ENCODE measurements around the gene ADAM12.

The ADAM12 gene

DNA sequence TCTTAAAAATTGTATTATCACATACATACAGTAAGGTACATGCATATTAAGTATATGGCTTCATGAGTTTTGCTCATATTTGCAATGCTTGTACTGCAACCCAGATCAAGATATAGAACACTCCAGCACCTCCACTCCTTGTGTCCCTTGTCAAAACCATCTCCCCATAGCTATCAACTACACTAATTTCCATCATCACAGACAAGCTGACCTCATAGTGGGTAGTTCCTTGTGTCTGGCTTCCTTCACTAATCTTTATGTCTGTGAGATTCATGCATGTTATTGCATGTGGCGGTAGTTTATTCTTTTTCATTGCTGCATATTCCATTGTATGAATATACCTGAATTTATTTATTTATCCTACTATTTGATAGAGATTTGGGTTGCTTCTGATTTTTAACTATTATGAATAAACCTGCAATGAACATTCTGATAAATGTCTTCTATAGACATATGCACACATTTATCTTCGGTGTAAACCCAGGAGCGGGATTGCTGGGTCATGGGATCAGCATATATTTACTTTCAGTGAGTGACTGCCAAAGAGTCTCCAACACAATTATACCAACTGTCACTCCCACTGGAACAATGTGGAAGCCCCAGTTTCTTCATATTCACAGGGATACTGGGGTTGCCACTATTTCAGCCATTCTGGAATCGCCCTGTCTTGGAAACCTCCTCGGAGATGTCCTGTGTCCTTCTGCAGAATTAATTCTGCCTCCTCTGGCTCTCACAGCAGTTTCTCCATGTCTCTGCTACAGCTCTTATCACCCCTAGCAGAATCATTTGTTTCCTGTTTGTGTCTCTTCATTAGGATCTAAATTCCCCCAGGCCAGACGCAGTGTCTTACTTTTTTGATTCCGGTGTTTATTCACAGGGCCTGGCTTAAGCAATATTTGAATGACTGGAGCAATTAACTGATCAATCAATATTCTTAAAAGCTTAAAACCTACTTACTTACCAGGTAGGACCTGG, 14.7 kb upstream of the ADAM12 start:
- H3K36me3 ChIP-seq (ENCODE audit: control insufficient read depth in 2 of 2, insufficient read depth in 2 of 2, low read length in 2 of 2) = no peaks in the 10 kb centered on the region
- H3K9me3 ChIP-seq (ENCODE audit: control insufficient read depth in 2 of 2, low read length in 2 of 2) = no peaks in the 10 kb centered on the region
- H3K27me3 ChIP-seq (ENCODE audit: control insufficient read depth in 1 of 2, insufficient read depth in 2 of 2, low read length in 2 of 2) = peaks cover 0 to 2% of the 10 kb centered on the region in 2 donors
- H3K27ac ChIP-seq (ENCODE audit: low read length) = no peak overlapping the region
- no peak overlapping the region for H3K4me3 ChIP-seq (ENCODE audit: low read length in 2 of 2)
- H3K9ac ChIP-seq (ENCODE audit: low read length in 2 of 2) = no peak overlapping the region
- H3K4me1 ChIP-seq (ENCODE audit: control insufficient read depth, insufficient read depth, low read length) = no peaks in the 10 kb centered on the region

GRCh38 chr10:126400641-126401040, 12.4 kb upstream of the ADAM12 start:
- Histone ChIP-seq H3K4me1 (ENCODE audit: control insufficient read depth, insufficient read depth, low read length) (no peaks in the 10 kb centered on the region), H3K27ac (ENCODE audit: low read length) (no peak overlapping the region), H3K4me3 (ENCODE audit: low read length in 2 of 2) (no peak overlapping the region), H3K27me3 (ENCODE audit: control insufficient read depth in 1 of 2, insufficient read depth in 2 of 2, low read length in 2 of 2) (peaks cover 2% of the 10 kb centered on the region in 2 donors), H3K36me3 (ENCODE audit: control insufficient read depth in 2 of 2, insufficient read depth in 2 of 2, low read length in 2 of 2) (no peaks in the 10 kb centered on the region), H3K9me3 (ENCODE audit: control insufficient read depth in 2 of 2, low read length in 2 of 2) (no peaks in the 10 kb centered on the region), H3K9ac (ENCODE audit: low read length in 2 of 2) (no peak overlapping the region)

DNA sequence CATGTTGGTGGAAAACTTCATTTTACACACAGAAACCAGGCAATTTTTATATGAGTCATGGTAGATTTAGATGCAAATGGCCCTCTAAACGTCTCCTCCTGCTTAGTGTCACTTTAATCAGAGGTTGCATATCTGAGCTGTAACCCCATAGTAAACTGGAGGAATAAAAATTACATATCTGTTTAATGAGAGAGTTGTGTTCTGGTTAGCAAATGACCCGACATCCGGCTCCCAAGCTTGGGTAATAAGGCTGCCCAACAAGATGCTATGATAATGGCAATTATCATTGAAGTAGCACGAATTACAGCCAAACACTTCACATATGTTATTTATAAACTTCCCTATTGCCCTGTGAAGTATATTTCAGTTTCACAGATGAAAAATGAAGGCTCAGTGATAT, 10.6 kb upstream of the ADAM12 start:
- H3K9ac ChIP-seq (ENCODE audit: low read length in 2 of 2) = no peak overlapping the region
- H3K9me3 ChIP-seq (ENCODE audit: control insufficient read depth in 2 of 2, low read length in 2 of 2) = peaks cover 0 to under 1% of the 10 kb centered on the region in 2 donors
- no peaks in the 10 kb centered on the region for H3K4me1 ChIP-seq (ENCODE audit: control insufficient read depth, insufficient read depth, low read length)
- no peak overlapping the region for H3K4me3 ChIP-seq (ENCODE audit: low read length in 2 of 2)
- peaks cover 2% of the 10 kb centered on the region in 2 donors for H3K27me3 ChIP-seq (ENCODE audit: control insufficient read depth in 1 of 2, insufficient read depth in 2 of 2, low read length in 2 of 2)
- no peak overlapping the region for H3K27ac ChIP-seq (ENCODE audit: low read length)
- no peaks in the 10 kb centered on the region for H3K36me3 ChIP-seq (ENCODE audit: control insufficient read depth in 2 of 2, insufficient read depth in 2 of 2, low read length in 2 of 2)

DNA sequence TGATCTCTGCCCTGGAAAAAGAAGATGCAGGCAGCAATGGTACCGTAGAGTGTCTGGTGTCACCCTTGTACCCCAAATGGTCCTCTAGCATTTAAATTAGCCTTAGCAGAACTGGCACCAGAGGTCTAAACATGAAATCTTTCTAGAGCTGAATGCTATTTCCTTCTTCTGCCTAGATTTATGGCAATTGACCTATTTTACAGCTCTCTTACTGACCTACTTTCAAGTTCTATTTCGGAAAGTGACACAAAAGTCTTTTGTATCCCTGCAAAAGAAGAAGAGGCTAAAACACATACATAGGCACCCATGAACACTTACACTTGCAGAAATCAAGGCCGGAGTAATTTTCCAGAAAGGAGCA, 10.1 kb upstream of the ADAM12 start:
- H3K4me1 ChIP-seq (ENCODE audit: control insufficient read depth, insufficient read depth, low read length) = no peaks in the 10 kb centered on the region
- no peak overlapping the region for H3K27ac ChIP-seq (ENCODE audit: low read length)
- peaks cover 2% of the 10 kb centered on the region in 2 donors for H3K27me3 ChIP-seq (ENCODE audit: control insufficient read depth in 1 of 2, insufficient read depth in 2 of 2, low read length in 2 of 2)
- peaks cover 0 to 3% of the 10 kb centered on the region in 2 donors for H3K9me3 ChIP-seq (ENCODE audit: control insufficient read depth in 2 of 2, low read length in 2 of 2)
- H3K4me3 ChIP-seq (ENCODE audit: low read length in 2 of 2) = no peak overlapping the region
- no peaks in the 10 kb centered on the region for H3K36me3 ChIP-seq (ENCODE audit: control insufficient read depth in 2 of 2, insufficient read depth in 2 of 2, low read length in 2 of 2)
- H3K9ac ChIP-seq (ENCODE audit: low read length in 2 of 2) = no peak overlapping the region

DNA sequence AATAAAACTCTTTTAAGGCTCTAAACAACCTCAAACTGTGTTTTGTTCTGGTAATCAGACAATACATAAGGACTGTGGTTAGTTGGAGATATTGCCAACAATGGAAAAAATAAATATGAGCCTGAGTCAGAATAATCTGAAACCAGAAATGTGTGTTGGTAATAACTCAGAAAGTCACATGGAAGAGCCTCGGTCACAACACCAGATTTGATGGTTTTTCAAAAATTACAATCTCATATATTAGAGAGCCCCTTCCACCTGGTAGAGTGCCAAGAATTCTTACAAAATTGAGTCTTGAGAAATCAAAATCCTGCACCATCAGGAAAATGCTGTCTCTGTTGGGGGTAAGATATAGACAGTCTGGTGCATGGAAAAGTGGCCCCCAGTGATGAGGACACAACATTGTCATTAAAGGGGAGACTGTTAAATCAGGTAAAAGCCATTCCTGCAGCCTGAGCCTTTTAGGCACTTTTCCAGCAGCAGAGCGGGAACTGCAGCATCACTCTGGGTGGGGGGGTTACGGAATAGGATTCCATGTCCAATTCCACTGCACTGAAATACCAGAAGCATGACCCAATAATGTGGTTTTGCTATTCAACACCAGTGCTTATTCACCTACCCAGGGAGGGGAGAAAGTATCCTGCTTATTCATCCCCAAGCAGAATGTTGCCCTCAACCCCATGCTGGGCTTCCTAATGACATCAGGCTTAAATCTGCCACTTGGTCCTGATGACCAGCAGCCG, 9.5 kb upstream of the ADAM12 start:
- Histone ChIP-seq H3K9me3 (ENCODE audit: control insufficient read depth in 2 of 2, low read length in 2 of 2) (peaks cover 0 to 3% of the 10 kb centered on the region in 2 donors), H3K4me3 (ENCODE audit: low read length in 2 of 2) (no peak overlapping the region), H3K27me3 (ENCODE audit: control insufficient read depth in 1 of 2, insufficient read depth in 2 of 2, low read length in 2 of 2) (peaks cover 2% of the 10 kb centered on the region in 2 donors), H3K27ac (ENCODE audit: low read length) (no peak overlapping the region), H3K9ac (ENCODE audit: low read length in 2 of 2) (no peak overlapping the region), H3K36me3 (ENCODE audit: control insufficient read depth in 2 of 2, insufficient read depth in 2 of 2, low read length in 2 of 2) (no peaks in the 10 kb centered on the region), H3K4me1 (ENCODE audit: control insufficient read depth, insufficient read depth, low read length) (no peaks in the 10 kb centered on the region)

DNA sequence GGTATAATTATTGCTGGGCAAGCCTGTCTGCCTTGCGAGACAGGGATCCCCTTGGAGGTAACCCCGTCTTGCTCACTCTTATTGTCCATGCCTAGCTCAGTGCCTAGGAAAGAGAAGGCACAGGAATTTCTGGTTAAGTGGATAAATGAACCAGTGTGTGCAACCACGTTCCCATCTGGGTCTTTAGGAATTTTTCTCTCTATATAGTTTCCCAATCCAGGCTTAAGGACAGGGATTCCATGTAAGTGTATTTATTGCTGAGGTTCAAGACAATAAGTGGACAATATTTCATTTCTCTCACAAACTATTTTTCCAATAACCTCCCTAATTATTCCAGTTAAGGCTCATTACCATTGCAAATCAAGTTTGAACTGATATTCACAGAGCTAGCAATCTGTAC, 8.9 kb upstream of the ADAM12 start:
- peaks cover 0 to 3% of the 10 kb centered on the region in 2 donors for H3K9me3 ChIP-seq (ENCODE audit: control insufficient read depth in 2 of 2, low read length in 2 of 2)
- no peak overlapping the region for H3K9ac ChIP-seq (ENCODE audit: low read length in 2 of 2)
- no peaks in the 10 kb centered on the region for H3K4me1 ChIP-seq (ENCODE audit: control insufficient read depth, insufficient read depth, low read length)
- H3K36me3 ChIP-seq (ENCODE audit: control insufficient read depth in 2 of 2, insufficient read depth in 2 of 2, low read length in 2 of 2) = no peaks in the 10 kb centered on the region
- no peak overlapping the region for H3K27ac ChIP-seq (ENCODE audit: low read length)
- H3K27me3 ChIP-seq (ENCODE audit: control insufficient read depth in 1 of 2, insufficient read depth in 2 of 2, low read length in 2 of 2) = peaks cover 2 to 3% of the 10 kb centered on the region in 2 donors
- no peak overlapping the region for H3K4me3 ChIP-seq (ENCODE audit: low read length in 2 of 2)

- Histone ChIP-seq H3K9me3 (ENCODE audit: control insufficient read depth in 2 of 2, low read length in 2 of 2) (peaks cover 0 to 3% of the 10 kb centered on the region in 2 donors), H3K4me1 (ENCODE audit: control insufficient read depth, insufficient read depth, low read length) (no peaks in the 10 kb centered on the region), H3K27me3 (ENCODE audit: control insufficient read depth in 1 of 2, insufficient read depth in 2 of 2, low read length in 2 of 2) (peaks cover 2 to 4% of the 10 kb centered on the region in 2 donors), H3K4me3 (ENCODE audit: low read length in 2 of 2) (no peak overlapping the region), H3K27ac (ENCODE audit: low read length) (no peak overlapping the region), H3K36me3 (ENCODE audit: control insufficient read depth in 2 of 2, insufficient read depth in 2 of 2, low read length in 2 of 2) (no peaks in the 10 kb centered on the region), H3K9ac (ENCODE audit: low read length in 2 of 2) (no peak overlapping the region)
These were observed 6.7 kb upstream of the ADAM12 start for GRCh38 chr10:126394948-126395347.

- H3K9me3 ChIP-seq (ENCODE audit: control insufficient read depth in 2 of 2, low read length in 2 of 2) = peaks cover 0 to 3% of the 10 kb centered on the region in 2 donors
- H3K36me3 ChIP-seq (ENCODE audit: control insufficient read depth in 2 of 2, insufficient read depth in 2 of 2, low read length in 2 of 2) = no peaks in the 10 kb centered on the region
- peaks cover 4% of the 10 kb centered on the region for H3K4me1 ChIP-seq (ENCODE audit: control insufficient read depth, insufficient read depth, low read length)
- peaks cover 6 to 9% of the 10 kb centered on the region in 2 donors for H3K27me3 ChIP-seq (ENCODE audit: control insufficient read depth in 1 of 2, insufficient read depth in 2 of 2, low read length in 2 of 2)
- no peak overlapping the region for H3K27ac ChIP-seq (ENCODE audit: low read length)
- H3K4me3 ChIP-seq (ENCODE audit: low read length in 2 of 2) = no peak overlapping the region
- no peak overlapping the region for H3K9ac ChIP-seq (ENCODE audit: low read length in 2 of 2)
These were observed 4.8 kb upstream of the ADAM12 start for GRCh38 chr10:126393076-126393475.

- no peak overlapping the region for H3K9ac ChIP-seq (ENCODE audit: low read length in 2 of 2)
- no peak overlapping the region for H3K27ac ChIP-seq (ENCODE audit: low read length)
- peaks cover 0 to 3% of the 10 kb centered on the region in 2 donors for H3K9me3 ChIP-seq (ENCODE audit: control insufficient read depth in 2 of 2, low read length in 2 of 2)
- H3K4me1 ChIP-seq (ENCODE audit: control insufficient read depth, insufficient read depth, low read length) = peaks cover 7% of the 10 kb centered on the region
- H3K27me3 ChIP-seq (ENCODE audit: control insufficient read depth in 1 of 2, insufficient read depth in 2 of 2, low read length in 2 of 2) = peaks cover 9 to 11% of the 10 kb centered on the region in 2 donors
- no peak overlapping the region for H3K4me3 ChIP-seq (ENCODE audit: low read length in 2 of 2)
- no peaks in the 10 kb centered on the region for H3K36me3 ChIP-seq (ENCODE audit: control insufficient read depth in 2 of 2, insufficient read depth in 2 of 2, low read length in 2 of 2)
These were observed 4.2 kb upstream of the ADAM12 start for GRCh38 chr10:126392469-126392868.

GRCh38 chr10:126392068-126392467, 3.8 kb upstream of the ADAM12 start:
- Histone ChIP-seq H3K9me3 (ENCODE audit: control insufficient read depth in 2 of 2, low read length in 2 of 2) (peaks cover 0 to 3% of the 10 kb centered on the region in 2 donors), H3K36me3 (ENCODE audit: control insufficient read depth in 2 of 2, insufficient read depth in 2 of 2, low read length in 2 of 2) (no peaks in the 10 kb centered on the region), H3K27me3 (ENCODE audit: control insufficient read depth in 1 of 2, insufficient read depth in 2 of 2, low read length in 2 of 2) (peaks cover 9 to 15% of the 10 kb centered on the region in 2 donors), H3K9ac (ENCODE audit: low read length in 2 of 2) (no peak overlapping the region), H3K4me1 (ENCODE audit: control insufficient read depth, insufficient read depth, low read length) (peaks cover 11% of the 10 kb centered on the region), H3K4me3 (ENCODE audit: low read length in 2 of 2) (no peak overlapping the region), H3K27ac (ENCODE audit: low read length) (no peak overlapping the region)

All from stomach smooth muscle (tissue), 2 donors.